Measurements from ENCODE around the gene SLCO4A1. TPM values are rescaled to one million over a fixed set of nuclear protein-coding genes. Genes with fewer than 3 reads are reported as not detected.
A peak's percentile ranks its signal among the peaks of the same experiment; 100 is the strongest.

SLCO4A1 gene
- total RNA-seq, 1 donor from 2014 or later, result 0.90 TPM

GRCh38 chr20:62606016-62606415 is 36.3 kb upstream of the SLCO4A1 start:
- no peak for DNase-seq (ENCODE audit: low read depth in 2 of 2)

- DNase-seq (ENCODE audit: low read depth in 2 of 2), result no peak
These were observed 35.6 kb upstream of the SLCO4A1 start for GRCh38 chr20:62606551-62607201.

GRCh38 chr20:62607366-62608217 is 34.7 kb upstream of the SLCO4A1 start:
- no peak for DNase-seq (ENCODE audit: low read depth in 2 of 2)

- no peak for DNase-seq (ENCODE audit: low read depth in 2 of 2)
These were observed 34.1 kb upstream of the SLCO4A1 start for GRCh38 chr20:62608218-62608565.

GRCh38 chr20:62609279-62609720 is 33.0 kb upstream of the SLCO4A1 start:
- DNase-seq (ENCODE audit: low read depth in 2 of 2), result no peak

- DNase-seq (ENCODE audit: low read depth in 2 of 2), result no peak
These were observed 32.2 kb upstream of the SLCO4A1 start for GRCh38 chr20:62609811-62610757.

- no peak for DNase-seq (ENCODE audit: low read depth in 2 of 2)
These were observed 31.3 kb upstream of the SLCO4A1 start for GRCh38 chr20:62611012-62611411.

GRCh38 chr20:62611819-62612218 is 30.5 kb upstream of the SLCO4A1 start:
- DNase-seq (ENCODE audit: low read depth in 2 of 2), result no peak

GRCh38 chr20:62614085-62614960 is 28.0 kb upstream of the SLCO4A1 start:
- no peak for DNase-seq (ENCODE audit: low read depth in 2 of 2)

- DNase-seq (ENCODE audit: low read depth in 2 of 2), result no peak
These were observed 27.2 kb upstream of the SLCO4A1 start for GRCh38 chr20:62614961-62615680.

GRCh38 chr20:62615750-62616251 is 26.5 kb upstream of the SLCO4A1 start:
- DNase-seq (ENCODE audit: low read depth in 2 of 2), result no peak

GRCh38 chr20:62616728-62617621 is 25.3 kb upstream of the SLCO4A1 start:
- peak; percentile 47 to 75 for DNase-seq (ENCODE audit: low read depth in 2 of 2)

- peak in 1 of 2 donors; percentile 65 for DNase-seq (ENCODE audit: low read depth in 2 of 2)
These were observed 24.4 kb upstream of the SLCO4A1 start for GRCh38 chr20:62617711-62618483.

GRCh38 chr20:62618611-62619529 is 23.4 kb upstream of the SLCO4A1 start:
- DNase-seq (ENCODE audit: low read depth in 2 of 2), result no peak

- no peak for DNase-seq (ENCODE audit: low read depth in 2 of 2)
These were observed 21.7 kb upstream of the SLCO4A1 start for GRCh38 chr20:62620625-62621024.

GRCh38 chr20:62621251-62622110 is 20.8 kb upstream of the SLCO4A1 start:
- no peak for DNase-seq (ENCODE audit: low read depth in 2 of 2)

All from dermis microvascular lymphatic vessel endothelial cell (primary cell).